ENCODE data around the gene TPST1. TPM values are rescaled to one million over a fixed set of nuclear protein-coding genes. Genes with fewer than 3 reads are reported as not detected.
A peak's percentile ranks its signal among the peaks of the same experiment; 100 is the strongest.

TPST1 gene
- total and polyA plus RNA-seq, 9 of the 15 experiments (the other 6 are each of a cell fraction or from before 2014, with no cell fraction given), result 0.15 to 2.2 (median 0.53) TPM

GRCh38 chr7:66282591-66282935 lies 77.4 kb downstream of the TPST1 start:
- ChIA-PET POLR2A (interaction anchor here (1.1 kb wide), 1 partner anchor 67 kb away, joined by 3 read pairs; no protein-coding TSS in a partner anchor), CTCF (ENCODE audit: low intra/inter-chr PET ratio) (no interaction called here)
- no peaks in the 10 kb centered on the region for H4K20me1 ChIP-seq (replicated peaks; ENCODE audit: control insufficient read depth, insufficient read depth, low read length)
- intact Hi-C loops (cut with micrococcal nuclease), result no loop called here
- in situ Hi-C loops (cut with MboI), result no loop called here
- ATAC-seq, result no peak
- H3K27ac ChIP-seq (ENCODE audit: extremely low read depth, low read depth, low read length), result no peak overlapping the region
- TF ChIP-seq WHSC1 (IDR thresholded peaks at IDR 0.05; ENCODE audit: low read length) (no peak), MYBL2 (IDR thresholded peaks at IDR 0.05; ENCODE audit: low read depth) (no peak), MYBL2 (CRISPR knock-in tag; IDR thresholded peaks at IDR 0.05; ENCODE audit: borderline replicate concordance) (no peak), ELF4 (CRISPR knock-in tag; IDR thresholded peaks at IDR 0.05) (no peak), PHF20 (IDR thresholded peaks at IDR 0.05; ENCODE audit: partially characterized antibody) (no peak), RBM17 (IDR thresholded peaks at IDR 0.05; ENCODE audit: borderline replicate concordance, low read depth, low read length) (no peak), FOXK1 (CRISPR knock-in tag; IDR thresholded peaks at IDR 0.05; ENCODE audit: borderline replicate concordance) (no peak), RUNX1 (IDR thresholded peaks at IDR 0.05; ENCODE audit: low read depth) (no peak), ZNF165 (CRISPR knock-in tag; IDR thresholded peaks at IDR 0.05; ENCODE audit: borderline replicate concordance) (no peak)
- TF ChIP-seq, protein P1, sequence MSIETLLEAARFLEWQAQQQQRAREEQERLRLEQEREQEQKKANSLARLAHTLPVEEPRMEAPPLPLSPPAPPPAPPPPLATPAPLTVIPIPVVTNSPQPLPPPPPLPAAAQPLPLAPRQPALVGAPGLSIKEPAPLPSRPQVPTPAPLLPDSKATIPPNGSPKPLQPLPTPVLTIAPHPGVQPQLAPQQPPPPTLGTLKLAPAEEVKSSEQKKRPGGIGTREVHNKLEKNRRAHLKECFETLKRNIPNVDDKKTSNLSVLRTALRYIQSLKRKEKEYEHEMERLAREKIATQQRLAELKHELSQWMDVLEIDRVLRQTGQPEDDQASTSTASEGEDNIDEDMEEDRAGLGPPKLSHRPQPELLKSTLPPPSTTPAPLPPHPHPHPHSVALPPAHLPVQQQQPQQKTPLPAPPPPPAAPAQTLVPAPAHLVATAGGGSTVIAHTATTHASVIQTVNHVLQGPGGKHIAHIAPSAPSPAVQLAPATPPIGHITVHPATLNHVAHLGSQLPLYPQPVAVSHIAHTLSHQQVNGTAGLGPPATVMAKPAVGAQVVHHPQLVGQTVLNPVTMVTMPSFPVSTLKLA (conservative IDR thresholded peaks at IDR 0.05), result 0 out of 4 replicates have a peak, but pooled peaks of 1 of the 2 experiments have one; percentile 5
- no peaks in the 10 kb centered on the region for H3K9me3 ChIP-seq (replicated peaks; ENCODE audit: control insufficient read depth, insufficient read depth, low read depth, low read length)
- H3K4me1 ChIP-seq (replicated peaks in 1 of 2; ENCODE audit: control insufficient read depth in 2 of 2, insufficient read depth in 2 of 2, low read length in 2 of 2), result peaks cover 0 to 13% of the 10 kb centered on the region in 2 experiments; a peak in 3 of 5 replicates
- WGBS (ENCODE audit: insufficient coverage, low coverage, missing lambda C conversion rate), result 71% methylated on average over 6 of the region's 6 CpGs
- DNase-seq (ENCODE audit: extremely low read depth in 1 of 4, low spot score in 3 of 4), result no peak
- no peaks in the 10 kb centered on the region for H3K27me3 ChIP-seq (ENCODE audit: control insufficient read depth in 2 of 2, insufficient read depth in 2 of 2, low read length in 2 of 2)
- H3K36me3 ChIP-seq (ENCODE audit: control insufficient read depth, insufficient read depth, low read length), result no peaks in the 10 kb centered on the region
- no peak overlapping the region for H3K4me2 ChIP-seq (ENCODE audit: insufficient read depth, low read length)
- FAIRE-seq, result no peak
- peak overlapping the region; percentile 97 for H2AFZ ChIP-seq (ENCODE audit: low read depth, low read length)
- no peaks in the 10 kb centered on the region for H3K79me2 ChIP-seq (ENCODE audit: control insufficient read depth, insufficient read depth, low read length)
- no TSS peak for BruUV-seq (replicated peaks)
- H3K9me1 ChIP-seq (ENCODE audit: control insufficient read depth, insufficient read depth, low read length), result no peaks in the 10 kb centered on the region
- no peak overlapping the region for H3K4me3 ChIP-seq
- no peak overlapping the region for H3K9ac ChIP-seq (ENCODE audit: insufficient read depth in 1 of 2, low read depth in 2 of 2, low read length in 2 of 2)

Data from K562 (cell line).